ENCODE data around the gene RTP3.

The RTP3 gene

DNA sequence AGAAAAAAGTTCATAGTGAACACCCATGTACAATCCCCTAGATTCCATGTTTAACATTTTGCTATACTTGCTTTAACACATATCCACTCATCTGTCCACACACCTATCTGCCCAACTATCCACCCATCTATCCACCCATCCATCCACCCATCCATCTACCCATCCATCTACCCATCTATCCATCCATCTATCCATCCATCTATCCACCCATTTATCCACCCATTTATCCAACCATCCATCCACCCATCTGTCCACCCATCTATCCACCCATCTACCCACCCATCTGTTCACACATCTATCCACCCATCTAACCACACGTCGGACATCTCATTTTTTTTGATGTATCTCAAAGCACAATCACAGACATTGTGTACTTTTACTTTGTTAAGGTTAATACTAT, 25.8 kb downstream of the RTP3 start:
- no peak overlapping the region for H3K4me3 ChIP-seq (ENCODE audit: low read depth, low read length, poor library complexity, severe bottlenecking)
- no peaks in the 10 kb centered on the region for H3K4me1 ChIP-seq (ENCODE audit: insufficient read depth, low read length, severe bottlenecking)
- H3K27ac ChIP-seq (ENCODE audit: low read depth, low read length, poor library complexity, severe bottlenecking) = no peak overlapping the region
- no peak overlapping the region for H3K4me2 ChIP-seq (ENCODE audit: low read length)
- H3K36me3 ChIP-seq (ENCODE audit: insufficient read depth, low read length) = no peaks in the 10 kb centered on the region
- no peaks in the 10 kb centered on the region for H3K79me2 ChIP-seq (ENCODE audit: insufficient read depth, low read length)
- no peaks in the 10 kb centered on the region for H4K20me1 ChIP-seq (ENCODE audit: insufficient read depth, low read length)
- no peaks in the 10 kb centered on the region for H3K9me2 ChIP-seq (ENCODE audit: low read depth, low read length)
- H3F3A ChIP-seq (ENCODE audit: insufficient read depth, low read length) = no peaks in the 10 kb centered on the region
- no peaks in the 10 kb centered on the region for H3K9me3 ChIP-seq (ENCODE audit: low read length)
- H3K9ac ChIP-seq (ENCODE audit: low read length) = no peak overlapping the region
- no peaks in the 10 kb centered on the region for H3K27me3 ChIP-seq (ENCODE audit: insufficient read depth, low read length)
- TF ChIP-seq, protein P1, sequence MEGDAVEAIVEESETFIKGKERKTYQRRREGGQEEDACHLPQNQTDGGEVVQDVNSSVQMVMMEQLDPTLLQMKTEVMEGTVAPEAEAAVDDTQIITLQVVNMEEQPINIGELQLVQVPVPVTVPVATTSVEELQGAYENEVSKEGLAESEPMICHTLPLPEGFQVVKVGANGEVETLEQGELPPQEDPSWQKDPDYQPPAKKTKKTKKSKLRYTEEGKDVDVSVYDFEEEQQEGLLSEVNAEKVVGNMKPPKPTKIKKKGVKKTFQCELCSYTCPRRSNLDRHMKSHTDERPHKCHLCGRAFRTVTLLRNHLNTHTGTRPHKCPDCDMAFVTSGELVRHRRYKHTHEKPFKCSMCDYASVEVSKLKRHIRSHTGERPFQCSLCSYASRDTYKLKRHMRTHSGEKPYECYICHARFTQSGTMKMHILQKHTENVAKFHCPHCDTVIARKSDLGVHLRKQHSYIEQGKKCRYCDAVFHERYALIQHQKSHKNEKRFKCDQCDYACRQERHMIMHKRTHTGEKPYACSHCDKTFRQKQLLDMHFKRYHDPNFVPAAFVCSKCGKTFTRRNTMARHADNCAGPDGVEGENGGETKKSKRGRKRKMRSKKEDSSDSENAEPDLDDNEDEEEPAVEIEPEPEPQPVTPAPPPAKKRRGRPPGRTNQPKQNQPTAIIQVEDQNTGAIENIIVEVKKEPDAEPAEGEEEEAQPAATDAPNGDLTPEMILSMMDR (IDR thresholded peaks at IDR 0.05; ENCODE audit: low read length) = no peak
- TF ChIP-seq EZH2 (IDR thresholded peaks at IDR 0.05; ENCODE audit: borderline replicate concordance, low read length) = no peak
- H2AFZ ChIP-seq (ENCODE audit: low read length) = no peak overlapping the region

DNA sequence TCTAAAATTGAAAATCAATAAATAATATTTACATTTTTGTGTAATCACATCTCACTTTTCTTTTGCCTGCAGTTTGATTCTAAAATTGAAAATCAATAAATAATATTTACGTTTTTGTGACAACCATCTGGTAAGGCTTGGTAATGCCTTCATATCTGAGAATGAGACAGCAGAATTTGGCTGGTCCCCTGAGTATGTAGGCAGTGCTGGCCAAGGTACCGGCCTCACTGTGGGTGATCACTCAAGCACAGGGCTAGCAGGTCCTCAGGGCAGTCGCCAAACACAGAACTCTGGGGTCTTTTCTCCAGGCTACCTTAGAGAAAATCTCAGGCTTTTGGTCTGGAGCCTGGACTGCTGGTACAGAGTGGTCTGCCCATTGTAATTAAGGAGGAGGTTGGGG, 26.2 kb downstream of the RTP3 start:
- H3K36me3 ChIP-seq (ENCODE audit: insufficient read depth, low read length) = no peaks in the 10 kb centered on the region
- no peak overlapping the region for H3K4me2 ChIP-seq (ENCODE audit: low read length)
- H3K4me3 ChIP-seq (ENCODE audit: low read depth, low read length, poor library complexity, severe bottlenecking) = no peak overlapping the region
- no peaks in the 10 kb centered on the region for H3F3A ChIP-seq (ENCODE audit: insufficient read depth, low read length)
- H3K79me2 ChIP-seq (ENCODE audit: insufficient read depth, low read length) = no peaks in the 10 kb centered on the region
- no peaks in the 10 kb centered on the region for H3K9me3 ChIP-seq (ENCODE audit: low read length)
- no peak overlapping the region for H3K27ac ChIP-seq (ENCODE audit: low read depth, low read length, poor library complexity, severe bottlenecking)
- no peak for TF ChIP-seq EZH2 (IDR thresholded peaks at IDR 0.05; ENCODE audit: borderline replicate concordance, low read length)
- TF ChIP-seq, protein P1 (IDR thresholded peaks at IDR 0.05; ENCODE audit: low read length) = no peak
- no peaks in the 10 kb centered on the region for H3K9me2 ChIP-seq (ENCODE audit: low read depth, low read length)
- H3K9ac ChIP-seq (ENCODE audit: low read length) = no peak overlapping the region
- no peaks in the 10 kb centered on the region for H4K20me1 ChIP-seq (ENCODE audit: insufficient read depth, low read length)
- H3K27me3 ChIP-seq (ENCODE audit: insufficient read depth, low read length) = no peaks in the 10 kb centered on the region
- H3K4me1 ChIP-seq (ENCODE audit: insufficient read depth, low read length, severe bottlenecking) = no peaks in the 10 kb centered on the region
- H2AFZ ChIP-seq (ENCODE audit: low read length) = no peak overlapping the region

DNA sequence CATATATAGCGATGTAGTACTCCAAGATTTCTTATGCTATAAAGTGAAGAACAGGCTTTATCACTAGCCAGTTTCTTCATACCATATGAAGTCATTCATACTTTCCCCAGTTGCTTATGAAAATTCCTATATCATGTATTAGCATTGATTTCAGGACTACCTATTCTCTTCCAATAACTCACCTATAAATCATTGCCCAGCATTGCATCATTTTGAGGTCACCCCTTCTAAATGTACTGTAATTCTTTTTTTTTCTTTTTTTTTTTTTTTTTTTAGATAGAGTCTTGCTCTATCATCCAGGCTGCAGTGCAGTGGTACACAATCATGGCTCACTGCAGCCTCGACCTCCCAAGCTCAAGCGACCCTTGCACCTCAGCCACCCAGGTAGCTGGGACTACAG, 27.1 kb downstream of the RTP3 start:
- no peak overlapping the region for H3K27ac ChIP-seq (ENCODE audit: low read depth, low read length, poor library complexity, severe bottlenecking)
- no peak overlapping the region for H3K4me2 ChIP-seq (ENCODE audit: low read length)
- no peaks in the 10 kb centered on the region for H4K20me1 ChIP-seq (ENCODE audit: insufficient read depth, low read length)
- no peaks in the 10 kb centered on the region for H3K4me1 ChIP-seq (ENCODE audit: insufficient read depth, low read length, severe bottlenecking)
- H3K36me3 ChIP-seq (ENCODE audit: insufficient read depth, low read length) = no peaks in the 10 kb centered on the region
- no peaks in the 10 kb centered on the region for H3F3A ChIP-seq (ENCODE audit: insufficient read depth, low read length)
- no peaks in the 10 kb centered on the region for H3K27me3 ChIP-seq (ENCODE audit: insufficient read depth, low read length)
- H3K9me3 ChIP-seq (ENCODE audit: low read length) = no peaks in the 10 kb centered on the region
- H3K4me3 ChIP-seq (ENCODE audit: low read depth, low read length, poor library complexity, severe bottlenecking) = no peak overlapping the region
- H3K9ac ChIP-seq (ENCODE audit: low read length) = no peak overlapping the region
- TF ChIP-seq, protein P1 (IDR thresholded peaks at IDR 0.05; ENCODE audit: low read length) = no peak
- H2AFZ ChIP-seq (ENCODE audit: low read length) = no peak overlapping the region
- H3K9me2 ChIP-seq (ENCODE audit: low read depth, low read length) = no peaks in the 10 kb centered on the region
- H3K79me2 ChIP-seq (ENCODE audit: insufficient read depth, low read length) = no peaks in the 10 kb centered on the region
